Stimulated activated CD4-positive, alpha-beta T cell treated with anti-CD3 and anti-CD28 coated beads, Interleukin-2, amount 100 ng/mL, for 4 hours (primary cell): ENCODE results near the gene KDM5B.

Source experiments
- DNase-seq: peaks from one replicate; pipeline ENCODE4 v3.0.0-alpha.2; 2020; ENCODE audit warnings: low read depth

The KDM5B gene

DNA sequence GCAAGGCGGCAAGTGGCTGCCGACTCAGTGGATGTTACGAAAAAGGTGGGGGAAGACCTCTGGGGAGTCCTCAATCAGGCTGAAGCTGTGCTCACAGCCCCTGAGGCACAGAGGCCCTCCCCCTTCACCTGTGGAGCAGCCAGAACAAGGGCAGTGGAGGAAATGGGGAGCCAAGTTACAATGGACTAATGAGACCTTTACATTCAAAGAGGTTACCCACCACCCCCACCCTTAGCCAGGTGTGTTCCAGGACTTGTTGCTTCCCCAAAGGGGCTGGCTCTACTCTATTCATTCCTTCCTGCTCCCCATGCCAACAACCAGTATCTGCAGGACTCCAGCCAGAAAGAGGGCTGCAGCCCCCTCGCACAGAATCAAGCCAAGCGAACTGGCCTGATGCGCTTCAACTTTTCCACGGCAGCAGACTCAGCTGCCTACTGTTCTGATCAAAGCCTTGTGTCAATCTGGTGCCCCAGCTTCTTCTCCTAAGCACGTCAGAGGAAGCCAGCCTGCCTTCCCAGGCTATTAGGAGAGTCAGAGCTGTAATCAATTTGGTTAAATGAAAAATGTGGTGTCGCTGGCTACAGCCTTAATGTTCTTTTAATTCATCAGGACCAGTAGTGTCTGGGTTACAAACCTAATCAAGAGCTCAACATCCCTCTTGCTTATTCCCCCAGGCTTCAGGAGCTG is 96.1 kb downstream of the KDM5B start:
- DNase-seq: no peak

DNA sequence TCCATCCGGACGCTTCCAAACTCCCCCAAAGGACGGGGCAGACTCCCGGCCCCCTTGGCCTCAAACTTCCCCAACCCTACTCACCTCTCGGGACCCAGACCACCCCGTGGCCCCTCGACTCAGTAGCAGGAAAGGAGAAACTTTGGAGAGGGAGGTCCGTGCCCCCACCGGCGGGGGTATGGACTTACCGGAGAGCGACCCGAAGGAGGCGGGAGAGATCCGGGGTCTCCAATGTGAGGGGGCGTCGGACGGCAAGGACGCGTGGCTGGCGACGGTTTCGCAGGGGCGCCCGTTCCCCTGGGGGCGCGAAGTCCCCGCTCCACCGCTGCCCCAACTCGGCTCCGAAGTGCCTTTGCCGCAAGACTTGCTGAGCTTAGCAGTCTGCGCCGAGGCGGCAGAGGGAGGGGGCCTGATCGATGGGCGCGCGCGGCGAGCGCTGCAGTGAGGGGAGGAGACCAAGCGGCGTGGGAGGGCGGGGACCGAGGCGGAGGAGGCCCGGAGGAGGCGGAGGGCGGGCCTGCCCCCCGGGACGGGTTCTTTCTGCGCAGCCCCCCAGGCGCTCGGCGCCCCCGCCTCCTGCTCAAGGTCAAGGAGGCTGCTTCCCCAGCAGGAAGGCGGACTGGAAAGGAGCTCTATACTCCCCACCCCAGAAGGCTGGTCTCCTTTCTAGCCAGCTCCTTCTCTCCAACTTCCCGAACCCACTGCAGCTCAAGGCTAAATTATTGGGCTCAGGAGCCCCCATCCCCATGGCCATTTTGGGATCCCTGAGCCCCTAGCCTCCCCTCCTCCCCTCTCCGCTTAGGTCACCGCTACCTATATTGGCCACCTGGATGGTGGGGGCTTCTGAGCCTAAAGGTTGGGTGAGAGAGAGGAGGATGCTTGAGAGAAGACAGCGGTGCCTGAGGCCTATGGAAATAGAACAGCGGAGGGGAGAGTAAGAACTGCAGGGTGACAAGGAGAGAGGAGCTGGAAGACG is 97.9 kb downstream of the KDM5B start, which contains the start of gene SYT2:
Gene SYT2 (minus strand): TSS at position 385 of the 976 bp plus-strand sequence. CDS start 104,682 bp downstream, outside the sequence.
- DNase-seq: no peak

DNA sequence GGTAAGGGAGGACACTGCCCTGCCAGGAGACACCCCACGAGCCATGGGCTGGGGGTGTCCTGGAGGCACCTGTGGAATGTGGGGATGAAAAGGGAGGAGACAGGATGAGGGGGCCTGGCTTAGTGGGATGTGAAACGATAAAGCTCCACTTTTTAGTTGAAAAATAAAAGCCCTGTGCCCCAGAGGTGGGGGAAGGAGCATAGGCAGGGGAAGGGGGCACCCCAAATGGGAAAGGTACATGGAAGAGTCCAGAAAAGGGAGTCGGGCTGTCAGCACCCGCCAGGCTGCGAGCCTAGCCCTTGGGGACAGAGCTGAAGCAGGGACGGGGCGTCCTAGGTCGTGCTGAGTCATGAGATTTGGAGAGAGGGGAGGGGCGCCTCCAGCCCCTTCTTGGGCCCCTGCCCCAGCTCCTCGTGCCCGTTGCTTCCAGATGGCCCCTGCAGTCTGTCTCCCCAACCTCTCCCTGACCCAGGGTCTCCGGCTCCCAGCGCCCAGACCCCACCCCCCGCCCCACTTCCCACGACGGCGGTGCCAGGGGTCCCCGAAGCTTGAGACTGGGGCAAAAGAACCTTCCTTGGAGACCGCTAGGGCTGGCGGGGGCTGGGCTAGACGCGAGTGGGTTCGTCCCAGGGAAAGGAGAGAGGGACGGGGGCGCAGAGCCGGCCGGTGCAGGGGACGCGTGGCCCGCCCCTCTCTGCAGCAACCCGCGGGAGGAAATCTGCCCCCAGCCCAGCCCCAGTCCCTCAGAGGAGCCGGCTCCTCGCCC is 98.8 kb downstream of the KDM5B start:
- DNase-seq: no peak

DNA sequence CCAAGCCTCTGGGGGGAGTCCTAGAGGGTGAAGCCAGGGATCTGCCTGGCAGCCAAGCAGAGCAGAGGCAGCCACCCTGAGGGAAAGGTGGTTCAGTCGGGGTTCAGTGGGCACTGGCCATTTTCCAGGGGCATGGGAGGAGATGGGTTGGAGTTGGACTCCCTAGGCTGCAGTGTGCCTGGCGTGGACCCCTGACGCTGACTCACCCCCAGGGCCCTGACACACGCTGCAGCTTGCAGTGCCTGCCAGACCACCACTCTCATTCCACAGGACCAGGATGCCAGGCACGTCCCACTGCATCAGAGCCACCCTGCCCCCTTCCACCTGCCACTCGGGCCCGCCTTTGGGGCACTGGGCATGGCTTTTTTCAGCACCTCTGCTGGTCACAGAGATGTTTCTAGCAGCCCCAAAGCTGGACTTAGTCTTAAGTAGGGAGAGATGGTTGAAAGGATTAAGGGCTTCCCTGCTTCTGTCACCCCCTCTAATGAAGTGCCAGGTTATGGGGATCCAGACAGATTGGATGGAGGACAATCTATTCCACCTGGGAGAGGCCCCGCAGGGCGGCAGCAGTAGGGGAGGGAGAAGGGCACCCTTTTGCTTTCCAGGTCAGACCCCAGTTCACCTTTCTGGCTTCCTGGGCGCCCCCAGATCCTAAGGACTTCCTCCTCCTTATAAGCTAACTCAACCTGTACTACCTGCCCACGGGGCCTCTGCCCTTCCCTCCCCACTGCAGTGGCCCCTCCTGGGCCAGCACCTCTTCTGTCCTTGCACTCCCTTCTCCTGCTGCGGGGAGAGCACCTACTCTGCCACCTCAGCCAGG is 99.6 kb downstream of the KDM5B start:
- no peak for DNase-seq

DNA sequence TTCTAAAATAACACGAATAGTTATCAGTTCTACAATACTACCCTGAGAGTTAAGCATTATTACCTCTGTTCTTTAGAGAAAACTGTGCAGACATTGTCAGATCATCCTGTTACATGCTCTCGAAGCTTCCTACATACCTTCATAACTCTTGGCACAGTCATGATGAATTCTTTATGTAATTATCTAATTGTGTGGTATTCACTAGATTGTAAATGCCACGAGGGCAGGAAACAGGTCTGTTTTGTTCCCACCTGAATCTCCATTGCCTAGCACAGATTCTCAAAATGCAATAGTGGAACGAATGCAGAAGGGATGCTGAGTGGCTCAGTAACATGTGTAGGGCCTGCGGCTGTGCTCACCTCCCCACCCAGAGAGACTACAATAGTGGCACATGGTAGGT is 101.4 kb downstream of the KDM5B start:
- no peak for DNase-seq

DNA sequence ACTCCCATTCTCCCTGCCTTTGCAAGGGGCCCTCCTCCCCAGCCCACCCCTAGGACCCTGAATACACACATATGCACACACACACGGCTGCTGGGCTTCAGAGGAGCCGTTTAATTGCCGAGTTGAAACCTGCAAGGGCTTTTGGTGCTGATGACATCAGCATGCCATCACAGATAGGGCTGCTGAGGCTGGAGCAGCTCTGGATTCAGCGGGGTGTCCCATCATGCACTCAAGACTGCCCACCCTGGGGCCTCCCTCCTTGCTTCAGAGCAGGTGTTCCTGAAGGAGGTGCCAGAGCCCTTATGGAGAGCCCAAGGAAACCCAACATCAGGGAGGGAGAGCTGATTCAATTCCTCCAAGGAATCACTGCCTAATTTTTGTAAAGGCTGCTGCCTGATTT is 103.6 kb downstream of the KDM5B start:
- no peak for DNase-seq

DNA sequence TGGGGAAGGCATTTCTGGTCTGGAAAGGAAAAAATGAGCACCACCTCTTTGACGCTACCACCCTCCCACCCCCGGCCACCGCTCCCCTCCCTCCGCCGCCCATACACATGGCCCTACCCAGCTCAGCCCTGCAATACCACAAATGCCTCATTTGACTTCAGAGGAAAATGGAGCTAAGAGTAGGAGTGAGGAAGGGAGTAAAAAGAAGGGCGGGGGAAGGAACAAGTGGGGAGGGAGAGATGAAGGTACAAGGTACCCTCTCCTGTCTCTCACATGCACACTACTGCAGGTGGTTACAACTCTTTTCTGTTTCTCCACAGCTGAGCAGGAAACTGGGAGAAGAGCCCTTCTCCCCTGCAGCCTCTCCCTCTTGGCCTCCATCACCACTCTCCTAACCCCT is 105.0 kb downstream of the KDM5B start:
- no peak for DNase-seq

DNA sequence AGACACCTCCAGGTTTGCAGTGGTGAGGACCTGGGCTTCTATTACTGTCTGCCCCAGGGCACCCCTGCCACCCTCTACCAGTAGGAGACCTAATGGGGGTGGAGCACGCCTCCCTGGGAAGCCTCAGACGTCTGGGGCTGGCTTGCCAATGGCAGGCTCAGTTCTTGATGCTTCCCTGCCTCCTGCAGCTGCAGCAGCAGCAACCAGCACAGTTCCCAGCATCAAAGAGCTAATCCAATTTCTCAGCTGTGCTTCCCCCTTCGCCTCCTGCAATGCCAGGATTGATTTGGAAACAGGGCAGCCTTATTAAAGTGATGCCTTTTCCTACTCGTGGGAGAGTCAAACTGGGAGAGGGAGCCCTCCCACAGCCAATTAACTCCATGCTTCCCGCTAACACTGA is 106.1 kb downstream of the KDM5B start:
- DNase-seq: no peak

DNA sequence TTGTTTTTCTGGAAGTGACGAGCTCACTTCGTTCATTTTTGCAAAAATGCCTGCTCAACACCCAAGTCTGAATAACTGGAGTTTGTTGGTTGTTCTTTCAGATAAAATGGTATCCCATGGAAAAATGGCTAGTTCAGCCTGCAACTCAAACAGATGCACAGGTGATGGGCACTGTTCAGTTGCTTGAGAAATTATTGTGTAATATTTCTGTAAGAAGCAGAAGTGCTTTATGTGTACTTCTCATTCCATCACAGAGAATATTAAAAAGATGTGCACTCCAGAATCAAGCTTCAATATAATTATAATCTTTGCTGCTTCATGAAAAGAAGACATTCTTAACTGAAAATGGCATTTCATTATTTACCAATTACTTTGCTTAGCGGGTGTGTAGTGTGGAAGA is 107.0 kb downstream of the KDM5B start:
- no peak for DNase-seq

DNA sequence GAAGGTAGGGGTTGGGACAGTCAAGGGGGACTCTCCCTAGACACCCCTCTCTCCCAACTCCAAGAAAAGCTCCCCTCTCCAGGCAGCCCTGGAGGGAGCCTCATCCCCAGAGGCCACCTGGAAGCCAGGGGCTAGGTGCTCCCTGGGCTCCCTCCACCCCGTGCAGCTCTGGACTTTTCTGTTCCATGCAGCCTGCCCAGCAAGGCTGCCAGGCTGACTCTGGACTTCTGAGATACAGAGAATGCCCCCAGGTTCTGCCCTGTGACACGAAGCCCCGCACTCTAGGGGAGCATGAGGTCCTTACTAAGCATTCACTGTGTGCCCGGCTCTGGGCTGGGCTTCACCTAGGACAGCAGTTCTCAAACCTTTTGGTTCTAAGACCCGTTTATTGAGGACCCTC is 108.2 kb downstream of the KDM5B start:
- no peak for DNase-seq

DNA sequence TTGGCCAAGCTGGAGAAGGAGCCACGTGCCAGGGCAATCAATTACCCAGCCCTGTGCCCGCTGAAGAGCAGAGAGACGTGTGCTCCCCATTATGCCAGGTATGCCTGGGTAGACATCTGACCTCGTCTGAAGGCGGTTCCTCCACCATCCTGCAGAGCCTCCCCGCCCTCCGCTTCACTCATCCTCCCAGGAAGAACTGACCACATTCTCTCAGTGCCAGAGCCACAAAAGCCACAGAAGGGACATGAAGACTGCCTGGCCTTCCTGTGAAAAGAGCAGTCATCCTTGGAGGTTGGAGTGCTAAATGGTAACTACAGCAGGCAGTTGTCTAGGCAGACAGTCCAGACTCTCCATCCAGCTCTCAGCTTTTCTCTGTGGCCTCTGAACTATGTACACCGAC is 109.9 kb downstream of the KDM5B start:
- DNase-seq: no peak

DNA sequence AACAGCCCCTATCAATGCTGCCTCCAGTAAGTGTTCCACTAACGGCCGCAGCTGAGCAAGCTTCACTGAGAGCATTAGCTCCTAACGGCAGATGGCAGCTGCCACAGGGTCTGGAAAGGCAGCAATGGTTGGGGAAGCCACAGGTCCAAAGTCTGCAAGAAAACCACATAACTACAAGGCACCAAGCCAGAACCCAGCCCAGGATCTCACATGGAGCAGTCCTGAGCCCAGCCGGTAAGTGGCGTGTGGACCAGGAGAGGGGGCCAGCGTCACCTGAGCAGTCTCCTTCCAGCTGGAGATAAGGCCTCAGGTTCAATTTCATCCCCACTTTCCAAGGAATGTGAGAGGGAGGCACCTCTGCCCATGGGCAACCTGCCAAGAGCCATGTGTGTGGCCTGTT is 111.2 kb downstream of the KDM5B start:
- no peak for DNase-seq

DNA sequence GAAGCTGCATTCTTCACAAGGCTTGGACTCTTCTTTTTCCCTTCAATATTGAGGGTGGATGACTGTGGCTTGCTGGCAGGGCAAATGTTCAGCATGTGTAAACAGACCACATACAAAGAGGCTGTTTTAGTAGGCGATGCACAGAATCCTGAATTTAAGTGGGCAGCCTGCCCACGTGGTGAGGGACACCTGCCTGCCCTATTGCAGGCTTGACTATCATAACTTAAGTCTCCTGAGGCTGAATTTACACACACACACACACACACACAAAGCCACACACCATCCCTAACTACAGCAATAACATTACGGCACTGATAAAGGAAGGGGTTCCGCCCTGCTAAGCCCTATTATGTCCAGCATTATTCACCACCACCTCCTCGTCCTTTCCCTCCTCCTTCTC is 113.9 kb downstream of the KDM5B start:
- no peak for DNase-seq

DNA sequence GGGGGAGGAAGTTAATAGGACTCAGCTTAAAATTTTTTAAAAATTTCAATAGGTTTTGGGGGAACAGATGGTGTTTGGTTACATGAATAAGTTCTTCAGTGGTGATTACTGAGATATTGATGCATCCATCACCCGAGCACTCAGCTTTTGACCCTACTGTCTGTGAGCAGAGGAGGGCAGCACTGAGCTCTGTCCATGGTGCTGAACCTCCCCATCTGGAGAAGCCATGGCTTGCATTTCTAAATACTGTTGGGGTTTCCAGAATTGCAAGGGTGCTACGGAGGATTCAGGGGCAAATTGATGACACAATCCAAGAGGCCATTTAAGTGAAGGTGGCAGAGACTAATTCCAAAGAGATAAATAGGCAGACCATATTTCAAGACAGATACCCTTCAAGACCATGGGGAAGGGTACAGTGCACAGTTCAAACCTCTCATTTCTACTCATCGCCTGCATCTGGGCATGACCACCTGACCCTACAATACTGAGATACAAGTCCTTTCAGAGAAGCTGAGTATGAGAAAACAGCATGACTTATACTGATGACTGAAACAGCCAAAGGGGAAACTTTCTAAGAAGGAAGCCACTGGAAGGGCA is 115.2 kb downstream of the KDM5B start:
- DNase-seq: peak; percentile 41

DNA sequence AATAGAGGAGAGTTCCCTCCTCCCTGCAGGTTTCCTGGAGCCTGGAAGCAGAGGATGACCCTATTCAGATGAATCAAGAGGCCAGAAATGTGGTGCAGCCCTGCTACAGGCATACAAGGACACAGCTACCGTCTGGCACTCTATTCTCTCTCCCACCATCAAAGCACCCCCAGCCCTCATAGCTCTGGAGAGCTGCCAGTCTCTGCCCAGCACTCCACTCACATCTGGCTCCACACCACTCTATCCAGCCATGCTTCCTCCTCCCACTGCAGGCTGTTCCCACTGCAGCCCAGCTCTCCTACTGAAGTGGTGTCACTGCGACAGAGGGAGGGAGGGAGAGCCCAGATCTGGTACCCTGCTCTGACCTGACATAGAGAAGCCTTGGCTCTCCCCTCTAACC is 116.4 kb downstream of the KDM5B start:
- DNase-seq: no peak

DNA sequence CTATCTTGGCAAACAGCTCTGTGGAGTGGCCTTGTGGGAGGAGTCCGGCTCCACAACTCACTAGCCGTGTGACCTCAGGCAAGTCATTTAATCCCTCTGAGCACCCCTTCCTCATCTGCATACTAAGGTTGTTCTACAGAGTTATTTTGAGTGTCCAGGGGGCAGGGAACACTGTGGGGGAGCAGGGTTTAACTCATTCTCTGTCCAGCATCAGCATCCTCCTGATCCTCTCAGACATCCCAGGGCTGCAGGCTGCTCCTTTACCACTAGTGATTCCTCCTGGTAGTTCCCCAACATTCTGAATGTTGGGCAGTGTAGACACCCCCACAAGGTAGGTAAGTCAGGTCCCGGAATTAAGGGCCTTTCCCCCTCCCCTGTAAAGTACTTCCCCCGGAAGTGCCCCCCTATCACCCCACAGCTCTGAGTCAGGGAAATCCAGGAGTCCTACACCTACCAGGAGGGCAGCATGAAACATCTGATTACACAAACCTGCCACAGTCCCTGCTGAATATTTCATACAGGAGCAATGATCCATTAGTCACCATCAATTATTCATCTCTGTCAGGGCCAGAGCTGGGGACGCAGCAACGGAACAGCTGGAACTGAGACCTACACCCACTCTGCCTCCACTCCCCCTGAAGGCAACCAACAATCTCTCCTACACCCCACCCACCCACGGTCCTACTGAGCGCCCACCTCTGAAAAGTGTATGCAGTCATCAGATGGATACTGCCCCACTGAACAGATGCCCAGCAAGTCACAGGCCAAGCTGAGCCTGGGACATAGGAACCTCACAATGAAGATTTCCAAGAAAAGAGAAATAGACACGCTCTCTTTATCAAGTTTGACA is 118.5 kb downstream of the KDM5B start:
- DNase-seq: no peak

DNA sequence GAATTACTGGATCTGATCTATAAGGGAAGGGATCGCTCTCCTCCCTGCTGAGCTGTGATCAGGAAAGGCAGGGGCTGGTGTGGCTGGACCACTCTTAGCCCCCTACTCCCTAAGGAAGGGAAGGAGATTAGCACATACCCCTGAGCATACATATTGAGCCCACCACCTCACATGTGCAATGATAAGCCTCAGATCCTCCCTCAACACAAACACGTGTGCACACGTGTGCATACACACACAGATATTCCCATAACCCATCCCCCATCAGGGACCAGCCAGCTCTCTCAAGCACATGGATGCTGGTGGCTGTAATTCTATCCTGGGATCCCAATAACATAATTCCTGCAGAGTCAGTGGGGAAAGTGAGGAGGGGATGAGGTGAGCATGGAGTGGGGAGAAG is 119.1 kb downstream of the KDM5B start:
- DNase-seq: no peak

DNA sequence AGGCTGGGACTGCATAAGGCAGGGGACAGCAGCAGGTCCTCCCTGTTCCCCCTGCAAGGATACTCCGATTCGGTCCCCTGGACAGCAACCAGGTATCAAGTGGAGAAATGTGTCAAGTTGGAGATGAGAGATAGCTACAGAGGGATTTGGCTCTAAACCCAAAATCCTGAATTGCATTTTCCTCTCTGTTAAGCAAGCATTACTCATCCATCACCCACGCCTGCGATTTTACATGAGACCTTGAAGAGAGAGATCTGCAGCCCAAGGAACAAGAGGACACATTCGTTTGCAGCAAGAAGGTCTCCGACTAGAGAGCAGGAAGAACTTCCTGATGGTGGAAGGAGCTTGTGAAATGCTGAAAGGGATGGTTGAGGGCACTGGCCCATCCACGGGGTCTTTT is 119.8 kb downstream of the KDM5B start:
- no peak for DNase-seq

DNA sequence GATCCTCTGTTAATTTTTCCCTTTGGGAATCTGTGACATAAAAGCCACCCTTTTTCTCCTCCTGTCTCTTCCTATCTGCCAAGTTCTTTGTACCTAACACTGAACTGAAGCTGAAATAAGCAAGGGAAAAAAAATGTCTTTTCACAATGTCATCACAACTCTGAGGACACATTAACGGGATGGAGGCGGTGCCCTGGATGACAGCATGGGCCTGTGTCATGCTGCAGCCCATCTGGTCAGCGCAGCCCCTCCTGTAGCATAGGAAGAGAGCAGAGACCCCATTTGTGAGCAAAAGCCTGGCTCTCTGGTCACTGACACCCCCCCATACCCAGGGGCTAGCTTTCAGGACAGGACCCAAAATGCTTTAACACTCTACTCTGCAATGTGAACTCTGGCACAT is 120.4 kb downstream of the KDM5B start:
- no peak for DNase-seq

DNA sequence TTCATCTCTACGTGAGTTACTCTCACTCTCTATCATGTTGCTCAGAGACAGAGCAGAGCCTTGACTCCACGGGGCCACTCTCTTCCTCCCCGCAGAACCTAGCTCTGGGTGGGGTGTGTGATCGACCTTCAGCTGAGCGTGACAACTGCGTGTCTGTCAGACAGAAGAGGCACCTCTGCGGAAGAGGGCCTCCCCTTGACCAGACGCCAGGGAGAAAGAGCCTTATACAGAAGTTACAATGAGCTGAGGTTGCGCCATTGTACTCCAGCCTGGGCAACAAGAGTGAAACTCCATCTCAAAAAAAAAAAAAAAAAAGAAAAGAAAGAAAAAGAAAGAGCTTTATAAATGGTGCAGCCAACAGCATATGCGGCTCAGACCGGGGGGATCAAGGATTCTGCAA is 120.9 kb downstream of the KDM5B start:
- no peak for DNase-seq
